ENCODE results near the gene DNMBP.
A peak's percentile ranks its signal among the peaks of the same experiment; 100 is the strongest.
"Not testable (repeated sequence)": the region's sequence is repeated elsewhere in the genome, so short reads cannot be mapped to it uniquely, and the experiment has no call there.

The DNMBP gene

DNA sequence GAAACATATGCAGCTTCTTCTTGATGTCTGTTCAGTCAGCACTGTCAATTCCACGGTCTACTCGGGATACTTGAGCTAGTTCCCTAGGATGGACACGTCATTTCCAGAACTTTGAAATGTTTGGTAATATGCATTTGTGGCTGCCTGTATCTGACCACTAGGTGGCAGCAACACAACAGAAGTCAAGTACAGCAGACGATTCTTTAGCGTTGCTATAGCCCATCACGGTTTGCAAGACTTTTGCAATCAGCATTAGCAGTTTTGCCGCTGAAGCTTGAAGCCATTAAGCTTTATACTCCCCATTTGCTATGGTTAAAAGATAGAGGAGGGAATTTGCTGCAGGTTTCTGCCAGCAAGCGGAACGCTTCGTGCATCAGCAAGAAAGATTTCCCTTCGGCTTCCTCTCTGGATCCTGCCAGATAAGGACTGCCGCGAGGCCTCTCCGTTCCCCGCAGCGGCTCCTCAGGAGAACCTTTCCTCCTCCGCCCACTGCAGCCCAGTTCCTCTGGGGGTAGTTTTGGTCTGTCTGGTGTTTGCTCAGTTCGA, 163.8 kb downstream of the DNMBP start:
- TF ChIP-seq, protein P1, sequence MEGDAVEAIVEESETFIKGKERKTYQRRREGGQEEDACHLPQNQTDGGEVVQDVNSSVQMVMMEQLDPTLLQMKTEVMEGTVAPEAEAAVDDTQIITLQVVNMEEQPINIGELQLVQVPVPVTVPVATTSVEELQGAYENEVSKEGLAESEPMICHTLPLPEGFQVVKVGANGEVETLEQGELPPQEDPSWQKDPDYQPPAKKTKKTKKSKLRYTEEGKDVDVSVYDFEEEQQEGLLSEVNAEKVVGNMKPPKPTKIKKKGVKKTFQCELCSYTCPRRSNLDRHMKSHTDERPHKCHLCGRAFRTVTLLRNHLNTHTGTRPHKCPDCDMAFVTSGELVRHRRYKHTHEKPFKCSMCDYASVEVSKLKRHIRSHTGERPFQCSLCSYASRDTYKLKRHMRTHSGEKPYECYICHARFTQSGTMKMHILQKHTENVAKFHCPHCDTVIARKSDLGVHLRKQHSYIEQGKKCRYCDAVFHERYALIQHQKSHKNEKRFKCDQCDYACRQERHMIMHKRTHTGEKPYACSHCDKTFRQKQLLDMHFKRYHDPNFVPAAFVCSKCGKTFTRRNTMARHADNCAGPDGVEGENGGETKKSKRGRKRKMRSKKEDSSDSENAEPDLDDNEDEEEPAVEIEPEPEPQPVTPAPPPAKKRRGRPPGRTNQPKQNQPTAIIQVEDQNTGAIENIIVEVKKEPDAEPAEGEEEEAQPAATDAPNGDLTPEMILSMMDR (IDR thresholded peaks at IDR 0.05; ENCODE audit: borderline replicate concordance, control extremely low read depth, extremely low read depth, insufficient read depth, missing control alignments): peak; percentile 85
- in situ Hi-C loops (cut with MboI; ENCODE audit: low sequenced_read_pairs, unreplicated experiment): loop anchor here (10.0 kb wide), 1 partner anchor 199 kb away; no protein-coding TSS in a partner anchor
- DNase-seq (ENCODE audit: low spot score): peak; percentile 75

DNA sequence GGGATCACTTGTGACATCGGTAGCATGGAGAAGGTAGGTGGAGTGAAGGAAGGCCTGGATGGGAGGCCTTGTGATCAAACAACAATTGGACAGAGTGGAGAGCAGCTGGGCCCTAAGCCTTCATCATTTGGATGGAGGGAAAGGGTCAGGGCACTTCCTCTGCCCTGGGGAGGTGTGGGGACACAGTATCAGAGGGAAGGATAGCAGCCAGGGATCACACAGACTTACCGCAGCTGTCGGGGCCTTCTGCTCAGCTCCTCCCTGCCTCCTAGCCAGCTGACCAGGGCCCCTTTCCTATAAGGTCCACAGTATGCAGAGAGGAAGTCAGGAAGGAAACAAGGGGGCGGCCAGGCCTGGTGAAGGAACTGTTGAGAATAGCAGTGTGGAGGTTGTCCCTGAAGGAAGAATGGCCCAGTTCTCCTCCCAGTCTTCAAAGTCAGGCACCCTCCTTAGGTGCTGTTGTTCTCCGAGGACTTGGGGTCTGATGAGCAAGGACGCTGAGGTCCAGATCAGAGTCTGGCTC, 165.3 kb downstream of the DNMBP start:
- in situ Hi-C loops (cut with MboI; ENCODE audit: low sequenced_read_pairs, unreplicated experiment): loop anchor here (10.0 kb wide), 1 partner anchor 200 kb away; no protein-coding TSS in a partner anchor
- DNase-seq (ENCODE audit: low spot score): no peak
- TF ChIP-seq, protein P1 (IDR thresholded peaks at IDR 0.05; ENCODE audit: borderline replicate concordance, control extremely low read depth, extremely low read depth, insufficient read depth, missing control alignments): no peak

DNA sequence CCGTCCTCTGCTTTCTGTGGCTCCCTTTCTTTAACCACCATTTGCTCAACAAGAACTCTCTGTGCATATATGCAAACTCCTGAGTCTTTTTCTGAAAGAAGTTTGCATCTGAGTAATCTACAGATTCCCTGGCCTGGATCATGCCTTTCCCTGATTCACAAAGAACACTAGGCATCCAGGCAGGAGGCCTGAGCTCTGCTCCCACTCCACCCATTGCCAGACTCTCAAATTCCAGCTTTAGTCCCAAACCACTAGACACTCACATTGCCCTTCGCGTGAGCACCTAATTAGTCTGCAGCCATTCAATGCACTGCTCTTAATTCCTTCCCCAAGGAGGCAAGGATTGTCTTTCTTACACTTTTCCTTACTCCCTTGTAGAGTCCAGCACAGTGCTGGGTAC, 166.4 kb downstream of the DNMBP start:
- no peak for DNase-seq (ENCODE audit: low spot score)
- TF ChIP-seq, protein P1 (IDR thresholded peaks at IDR 0.05; ENCODE audit: borderline replicate concordance, control extremely low read depth, extremely low read depth, insufficient read depth, missing control alignments): no peak
- in situ Hi-C loops (cut with MboI; ENCODE audit: low sequenced_read_pairs, unreplicated experiment): loop anchor here (10.0 kb wide), 1 partner anchor 201 kb away; no protein-coding TSS in a partner anchor

DNA sequence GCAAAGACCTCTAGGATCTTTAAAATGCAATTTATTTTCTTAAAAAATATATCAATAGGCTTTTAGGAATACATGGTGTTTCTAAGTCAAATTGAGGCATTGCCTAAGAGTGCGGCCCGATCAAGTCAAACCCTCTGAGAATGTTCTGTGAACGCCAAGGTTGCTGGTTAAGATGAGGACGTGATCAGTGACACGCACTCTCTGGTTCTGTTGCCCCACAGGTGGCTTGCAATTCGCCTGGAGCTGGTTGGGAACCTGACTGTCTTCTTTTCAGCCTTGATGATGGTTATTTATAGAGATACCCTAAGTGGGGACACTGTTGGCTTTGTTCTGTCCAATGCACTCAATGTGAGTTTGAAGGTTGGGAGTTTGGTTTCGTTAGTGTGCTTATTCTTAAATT, 168.0 kb downstream of the DNMBP start:
- DNase-seq (ENCODE audit: low spot score): no peak
- in situ Hi-C loops (cut with MboI; ENCODE audit: low sequenced_read_pairs, unreplicated experiment): loop anchor here (10.0 kb wide), 1 partner anchor 203 kb away; no protein-coding TSS in a partner anchor
- TF ChIP-seq, protein P1 (IDR thresholded peaks at IDR 0.05; ENCODE audit: borderline replicate concordance, control extremely low read depth, extremely low read depth, insufficient read depth, missing control alignments): no peak

DNA sequence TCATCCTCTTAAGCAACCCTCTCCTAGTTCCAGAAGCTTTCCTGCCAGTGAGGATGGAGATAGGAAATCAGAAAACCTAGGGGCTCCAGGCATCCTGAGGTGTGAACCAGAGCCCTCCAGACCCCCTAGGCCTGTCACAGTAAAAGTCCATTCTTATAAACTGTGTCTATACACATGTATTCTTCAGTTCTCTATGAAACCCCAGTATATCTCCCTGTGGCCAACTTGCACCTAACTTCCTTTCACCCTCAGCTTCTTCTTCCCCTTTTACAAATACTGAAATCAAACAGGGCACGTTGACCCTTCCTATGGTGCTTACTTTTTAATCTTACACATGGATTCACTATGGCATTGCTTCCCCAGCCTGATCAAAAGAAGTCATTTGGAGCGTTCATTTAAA, 168.9 kb downstream of the DNMBP start:
- in situ Hi-C loops (cut with MboI; ENCODE audit: low sequenced_read_pairs, unreplicated experiment): loop anchor here (10.0 kb wide), 1 partner anchor 204 kb away; no protein-coding TSS in a partner anchor
- DNase-seq (ENCODE audit: low spot score): not testable (repeated sequence)

DNA sequence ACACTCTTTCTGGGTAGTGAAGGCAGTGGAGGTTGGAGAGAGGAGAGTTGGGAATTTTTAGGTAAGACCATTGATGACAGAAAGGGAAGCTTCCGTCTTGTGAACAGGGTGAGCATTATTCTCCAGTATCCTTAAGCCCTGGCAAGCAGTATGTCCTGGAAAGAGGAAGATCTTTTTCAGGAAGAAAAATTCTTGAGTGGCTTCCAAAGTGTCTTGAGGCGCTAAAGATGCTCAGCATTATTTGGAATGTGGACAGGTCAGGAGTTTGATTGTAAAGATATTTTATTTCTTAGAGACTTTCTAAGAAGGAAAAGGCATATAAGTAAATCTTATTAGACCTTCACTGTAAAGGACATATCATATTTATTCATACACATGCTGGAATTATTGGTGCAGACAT, 173.0 kb downstream of the DNMBP start:
- in situ Hi-C loops (cut with MboI; ENCODE audit: low sequenced_read_pairs, unreplicated experiment): no loop called here
- TF ChIP-seq, protein P1 (IDR thresholded peaks at IDR 0.05; ENCODE audit: borderline replicate concordance, control extremely low read depth, extremely low read depth, insufficient read depth, missing control alignments): no peak

DNA sequence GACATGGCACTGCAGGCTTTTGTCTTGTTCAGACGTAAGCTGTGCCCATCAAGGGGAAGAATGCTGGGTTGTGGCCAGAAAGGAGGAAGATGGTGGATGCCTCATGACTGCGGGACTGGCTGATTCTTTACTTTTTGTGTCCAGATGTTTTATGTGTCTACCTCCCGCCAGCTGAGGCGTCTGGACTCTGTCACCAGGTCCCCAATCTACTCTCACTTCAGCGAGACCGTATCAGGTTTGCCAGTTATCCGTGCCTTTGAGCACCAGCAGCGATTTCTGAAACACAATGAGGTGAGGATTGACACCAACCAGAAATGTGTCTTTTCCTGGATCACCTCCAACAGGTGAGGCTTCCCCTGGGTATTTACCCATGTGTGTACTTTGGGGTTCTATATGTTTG, 173.8 kb downstream of the DNMBP start:
- TF ChIP-seq, protein P1 (IDR thresholded peaks at IDR 0.05; ENCODE audit: borderline replicate concordance, control extremely low read depth, extremely low read depth, insufficient read depth, missing control alignments): no peak
- no peak for DNase-seq (ENCODE audit: low spot score)
- in situ Hi-C loops (cut with MboI; ENCODE audit: low sequenced_read_pairs, unreplicated experiment): no loop called here

More for the DNA sequence above, 173.0 kb downstream of the DNMBP start:
- no peak for DNase-seq (ENCODE audit: low spot score)

Measured in GM13976 (cell line).